Measurements from ENCODE around the gene FOXL1.
"Not testable (repeated sequence)": the region's sequence is repeated elsewhere in the genome, so short reads cannot be mapped to it uniquely, and the experiment has no call there.

Gene FOXL1

GRCh38 chr16:86576591-86577313, 1.6 kb upstream of the FOXL1 start:
- Mint-ChIP-seq H3K27me3 (peaks cover 96% of the 10 kb centered on the region), H3K4me3 (peak overlapping the region; percentile 51), H3K27ac (no peak overlapping the region), H3K9me3 (no peaks in the 10 kb centered on the region), H3K36me3 (ENCODE audit: low read depth) (no peaks in the 10 kb centered on the region), H3K4me1 (ENCODE audit: low read depth) (peaks cover 13% of the 10 kb centered on the region)
- intact Hi-C loops (cut with micrococcal nuclease): no loop called here

GRCh38 chr16:86577314-86577971, 906 bp upstream of the FOXL1 start:
- peaks cover 13% of the 10 kb centered on the region for H3K4me1 Mint-ChIP-seq (ENCODE audit: low read depth)
- H3K36me3 Mint-ChIP-seq (ENCODE audit: low read depth): no peaks in the 10 kb centered on the region
- intact Hi-C loops (cut with micrococcal nuclease): no loop called here
- H3K27ac Mint-ChIP-seq: no peak overlapping the region
- no peaks in the 10 kb centered on the region for H3K9me3 Mint-ChIP-seq
- H3K27me3 Mint-ChIP-seq: peaks cover 91% of the 10 kb centered on the region
- no peak overlapping the region for H3K4me3 Mint-ChIP-seq

- intact Hi-C loops (cut with micrococcal nuclease): no loop called here
- Mint-ChIP-seq H3K4me3 (no peak overlapping the region), H3K27me3 (peaks cover 82% of the 10 kb centered on the region), H3K9me3 (no peaks in the 10 kb centered on the region), H3K36me3 (ENCODE audit: low read depth) (no peaks in the 10 kb centered on the region), H3K27ac (no peak overlapping the region), H3K4me1 (ENCODE audit: low read depth) (peaks cover 13% of the 10 kb centered on the region)
Observed at GRCh38 chr16:86578611-86579267, 390 bp downstream of the FOXL1 start.

- Mint-ChIP-seq H3K27ac (no peak overlapping the region), H3K4me1 (ENCODE audit: low read depth) (peaks cover 13% of the 10 kb centered on the region), H3K36me3 (ENCODE audit: low read depth) (no peaks in the 10 kb centered on the region), H3K4me3 (no peak overlapping the region), H3K27me3 (peaks cover 77% of the 10 kb centered on the region), H3K9me3 (no peaks in the 10 kb centered on the region)
- intact Hi-C loops (cut with micrococcal nuclease): no loop called here
Observed at GRCh38 chr16:86579268-86580062, 1.1 kb downstream of the FOXL1 start.

- Mint-ChIP-seq H3K36me3 (ENCODE audit: low read depth) (no peaks in the 10 kb centered on the region), H3K27me3 (peaks cover 70% of the 10 kb centered on the region), H3K9me3 (no peaks in the 10 kb centered on the region), H3K4me1 (ENCODE audit: low read depth) (peaks cover 13% of the 10 kb centered on the region), H3K4me3 (no peak overlapping the region), H3K27ac (no peak overlapping the region)
- intact Hi-C loops (cut with micrococcal nuclease): no loop called here
Observed at GRCh38 chr16:86580063-86580790, 1.9 kb downstream of the FOXL1 start.

GRCh38 chr16:86580791-86581170, 2.4 kb downstream of the FOXL1 start:
- H3K27me3 Mint-ChIP-seq: peaks cover 66% of the 10 kb centered on the region
- H3K4me1 Mint-ChIP-seq (ENCODE audit: low read depth): peaks cover 13% of the 10 kb centered on the region
- no peaks in the 10 kb centered on the region for H3K9me3 Mint-ChIP-seq
- H3K27ac Mint-ChIP-seq: no peak overlapping the region
- H3K36me3 Mint-ChIP-seq (ENCODE audit: low read depth): no peaks in the 10 kb centered on the region
- H3K4me3 Mint-ChIP-seq: no peak overlapping the region
- intact Hi-C loops (cut with micrococcal nuclease): no loop called here

GRCh38 chr16:86581458-86581857, 3.1 kb downstream of the FOXL1 start:
- Mint-ChIP-seq H3K27me3 (peaks cover 60% of the 10 kb centered on the region), H3K4me1 (ENCODE audit: low read depth) (peaks cover 6% of the 10 kb centered on the region), H3K27ac (no peak overlapping the region), H3K36me3 (ENCODE audit: low read depth) (no peaks in the 10 kb centered on the region), H3K9me3 (no peaks in the 10 kb centered on the region), H3K4me3 (no peak overlapping the region)
- intact Hi-C loops (cut with micrococcal nuclease): no loop called here

- H3K36me3 Mint-ChIP-seq (ENCODE audit: low read depth): no peaks in the 10 kb centered on the region
- H3K4me3 Mint-ChIP-seq: no peak overlapping the region
Observed at GRCh38 chr16:86584071-86584685, 5.8 kb downstream of the FOXL1 start.

GRCh38 chr16:86584726-86585721, 6.7 kb downstream of the FOXL1 start:
- H3K4me3 Mint-ChIP-seq: no peak overlapping the region
- no peaks in the 10 kb centered on the region for H3K4me1 Mint-ChIP-seq (ENCODE audit: low read depth)
- H3K9me3 Mint-ChIP-seq: no peaks in the 10 kb centered on the region
- intact Hi-C loops (cut with micrococcal nuclease): no loop called here
- no peak overlapping the region for H3K27ac Mint-ChIP-seq
- H3K27me3 Mint-ChIP-seq: peaks cover 29% of the 10 kb centered on the region
- H3K36me3 Mint-ChIP-seq (ENCODE audit: low read depth): no peaks in the 10 kb centered on the region

More at GRCh38 chr16:86584071-86584685, 5.8 kb downstream of the FOXL1 start:
- H3K27me3 Mint-ChIP-seq: peaks cover 36% of the 10 kb centered on the region
- intact Hi-C loops (cut with micrococcal nuclease): no loop called here
- H3K4me1 Mint-ChIP-seq (ENCODE audit: low read depth): no peaks in the 10 kb centered on the region
- no peaks in the 10 kb centered on the region for H3K9me3 Mint-ChIP-seq
- no peak overlapping the region for H3K27ac Mint-ChIP-seq

- Mint-ChIP-seq H3K4me1 (ENCODE audit: low read depth) (no peaks in the 10 kb centered on the region), H3K4me3 (no peak overlapping the region), H3K9me3 (no peaks in the 10 kb centered on the region), H3K27ac (no peak overlapping the region), H3K27me3 (peaks cover 19% of the 10 kb centered on the region), H3K36me3 (ENCODE audit: low read depth) (no peaks in the 10 kb centered on the region)
- intact Hi-C loops (cut with micrococcal nuclease): no loop called here
Observed at GRCh38 chr16:86585821-86586611, 7.7 kb downstream of the FOXL1 start.

- Mint-ChIP-seq H3K9me3 (no peaks in the 10 kb centered on the region), H3K27ac (no peak overlapping the region), H3K27me3 (peaks cover 14% of the 10 kb centered on the region), H3K36me3 (ENCODE audit: low read depth) (no peaks in the 10 kb centered on the region), H3K4me3 (no peak overlapping the region), H3K4me1 (ENCODE audit: low read depth) (no peaks in the 10 kb centered on the region)
- intact Hi-C loops (cut with micrococcal nuclease): no loop called here
Observed at GRCh38 chr16:86587487-86587886, 9.1 kb downstream of the FOXL1 start.

- peaks cover 16% of the 10 kb centered on the region for H3K27me3 Mint-ChIP-seq
- H3K27ac Mint-ChIP-seq; H3K36me3 Mint-ChIP-seq (ENCODE audit: low read depth); H3K9me3 Mint-ChIP-seq; H3K4me1 Mint-ChIP-seq (ENCODE audit: low read depth); intact Hi-C loops (cut with micrococcal nuclease); H3K4me3 Mint-ChIP-seq: not testable (repeated sequence)
Observed at GRCh38 chr16:86587955-86588354, 9.6 kb downstream of the FOXL1 start.

Data from dendritic cell treated with granulocyte-macrophage colony-stimulating factor and Interleukin-4, amounts not matched to agents 40 ng/mL and 50 ng/mL, for 4 days (primary cell).